K562 (cell line): ENCODE measurements around the gene SH3YL1. TPM values are rescaled to one million over a fixed set of nuclear protein-coding genes. Genes with fewer than 3 reads are reported as not detected.

Experiments
- ATAC-seq: fragments of 200-7000 bp; cut with Tn5 transposase; 3 replicates; pipeline ENCODE4 v1.9.1; 2020; ENCODE audit warnings: moderate library complexity
- BruUV-seq: library from RNA; stranded (reverse); fragments of 400-500 nt; replicated peaks from 2 replicates; lab custom pipeline; 2021; lab: Mats Ljungman, UMichigan
- CTCF ChIA-PET: fragments of 300-600 bp; formaldehyde crosslinking; extraction: SDS; loops from one replicate; lab custom pipeline; 2021; ENCODE audit warnings: low intra/inter-chr PET ratio; lab: Yijun Ruan, JAX
- POLR2A ChIA-PET: fragments of 300-600, 350-650 bp; sonication (Branson Sonifier 250); formaldehyde crosslinking; extraction: SDS; loops from one replicate; lab custom pipeline; 2021; ENCODE audit warnings: antibody characterized with exemption, inconsistent platforms; lab: Yijun Ruan, JAX
- DNase-seq, 4 experiments: peaks; one replicate each; pipeline versions ENCODE4 v3.0.0 to v3.0.0-alpha.2; 2011 to 2018; ENCODE audit warnings: low spot score in 3 of 4, mixed read lengths in 3 of 4; ENCODE audit errors: extremely low read depth in 1 of 4
- FAIRE-seq: peaks from 2 replicates; lab custom pipeline; 2011; peaks lifted over from hg19 to GRCh38; lab: Jason Lieb, UNC
- H2AFZ ChIP-seq: 2 replicates; pipeline ENCODE4 v1.6.0; 2011; ENCODE audit warnings: low read depth, low read length, control low read depth, inconsistent platforms
- H3K27ac ChIP-seq: fragments of 200-600 bp; 3 replicates; pipeline ENCODE4 v1.8.0; 2011; ENCODE audit warnings: low read depth, mild to moderate bottlenecking, control low read depth, inconsistent platforms, low read length, moderate library complexity, mixed read lengths; ENCODE audit errors: extremely low read depth
- H3K27me3 ChIP-seq, 2 experiments: fragments of 300-600 bp in 1 of 2; 2 replicates in 1 of 2; 3 replicates in 1 of 2; pipeline versions ENCODE4 v1.6.0 to v1.8.0; 2011; ENCODE audit warnings: inconsistent platforms in 2 of 2, low read length in 2 of 2, mild to moderate bottlenecking in 1 of 2, mixed read lengths in 1 of 2, moderate library complexity in 1 of 2; ENCODE audit not compliant: control insufficient read depth in 2 of 2, insufficient read depth in 2 of 2
- H3K36me3 ChIP-seq: fragments of 300-600 bp; 3 replicates; pipeline ENCODE4 v1.8.0; 2011; ENCODE audit warnings: mild to moderate bottlenecking, low read length, inconsistent platforms; ENCODE audit not compliant: control insufficient read depth, insufficient read depth
- H3K4me1 ChIP-seq, 2 experiments: fragments of 200-600 bp in 1 of 2; replicated peaks in 1 of 2; 2 replicates in 1 of 2; 3 replicates in 1 of 2; pipeline versions ENCODE4 v1.5.1 to v1.8.0; 2011; ENCODE audit warnings: inconsistent platforms in 2 of 2, low read length in 2 of 2, mild to moderate bottlenecking in 1 of 2, mixed read lengths in 1 of 2, moderate library complexity in 1 of 2; ENCODE audit not compliant: control insufficient read depth in 2 of 2, insufficient read depth in 2 of 2
- H3K4me2 ChIP-seq: 2 replicates; pipeline ENCODE4 v1.6.1; 2011; ENCODE audit warnings: low read length, control low read depth, inconsistent platforms, mixed read lengths; ENCODE audit not compliant: insufficient read depth
- H3K4me3 ChIP-seq: fragments of 200-600 bp; sonication (generic), shearing (Covaris generic); 2 replicates; pipeline ENCODE4 v1.5.1; 2016; ENCODE audit warnings: control low read depth, inconsistent platforms
- H3K79me2 ChIP-seq: fragments of 200-600 bp; 3 replicates; pipeline ENCODE4 v1.8.0; 2011; ENCODE audit warnings: low read length, inconsistent platforms; ENCODE audit not compliant: control insufficient read depth, insufficient read depth
- H3K9ac ChIP-seq, 2 experiments: 2 replicates each; pipeline versions ENCODE4 v1.6.0 to v1.6.1; 2011; ENCODE audit warnings: low read depth in 2 of 2, low read length in 2 of 2, control low read depth in 1 of 2, inconsistent platforms in 1 of 2, mild to moderate bottlenecking in 1 of 2, mixed read lengths in 1 of 2; ENCODE audit not compliant: insufficient read depth in 1 of 2
- H3K9me1 ChIP-seq: one replicate; pipeline ENCODE4 v1.6.0; 2011; ENCODE audit warnings: inconsistent platforms, mild to moderate bottlenecking, low read length, moderate library complexity; ENCODE audit not compliant: control insufficient read depth, insufficient read depth
- H3K9me3 ChIP-seq: replicated peaks from 2 replicates; pipeline ENCODE4 v1.5.1; 2011; ENCODE audit warnings: low read depth, low read length, inconsistent platforms; ENCODE audit not compliant: control insufficient read depth, insufficient read depth
- H4K20me1 ChIP-seq: replicated peaks from 2 replicates; pipeline ENCODE4 v1.6.1; 2011; ENCODE audit warnings: low read length, inconsistent platforms, mixed read lengths; ENCODE audit not compliant: control insufficient read depth, insufficient read depth
- DEAF1 ChIP-seq: fragments of 450-650 bp; formaldehyde crosslinking; IDR thresholded peaks from 2 replicates; pipeline ENCODE4 v1.4.0; 2020; ENCODE audit warnings: mild to moderate bottlenecking, moderate library complexity
- HMG20B ChIP-seq: fragments of 250-450 bp; sonication (Bioruptor Pico); IDR thresholded peaks from 2 replicates; pipeline ENCODE4 v1.5.0; 2021; ENCODE audit warnings: mild to moderate bottlenecking
- ZNF224 ChIP-seq: sonication (generic); formaldehyde crosslinking; IDR thresholded peaks from 2 replicates; pipeline ENCODE4 v1.8.0; 2022; ENCODE audit warnings: mild to moderate bottlenecking, missing genetic modification reagents
- ZNF232 ChIP-seq: sonication (generic); formaldehyde crosslinking; IDR thresholded peaks from 2 replicates; pipeline ENCODE4 v1.8.0; 2022; ENCODE audit warnings: mild to moderate bottlenecking, missing genetic modification reagents
- ZNF41 ChIP-seq: fragments of 250-450 bp; sonication (Bioruptor Pico); conservative IDR thresholded peaks from 2 replicates; pipeline ENCODE4 v1.4.0; 2020; ENCODE audit warnings: mild to moderate bottlenecking
- ZNF561 ChIP-seq: fragments of 450-650 bp; formaldehyde crosslinking; conservative IDR thresholded peaks from 2 replicates; pipeline ENCODE4 v1.4.0; 2020; ENCODE audit warnings: mild to moderate bottlenecking, moderate library complexity
- WGBS: fragments of 100-300 bp; shearing (Covaris generic); methylation state at CpG from one replicate; pipeline ENCODE4 v1.1.6; 2016; ENCODE audit warnings: low coverage, mixed read lengths; ENCODE audit not compliant: insufficient coverage; ENCODE audit errors: missing lambda C conversion rate; 5-methylcytosine and 5-hydroxymethylcytosine counted together
- in situ Hi-C: fragments of 300-500 bp; cut with MboI; formaldehyde crosslinking; loops from 4 replicates; pipeline ENCODE4 v1.15.0; 2018; ENCODE audit warnings: inconsistent platforms, mixed read lengths
- intact Hi-C: fragments of 100-400 bp; cut with micrococcal nuclease; formaldehyde crosslinking; loops from 2 replicates; pipeline ENCODE4 v1.14.2; 2022
- polyA plus RNA-seq, 8 experiments: library from polyadenylated mRNA; depleted of rRNA in 4 of 8; stranded (reverse) in 5 of 8; unstranded in 3 of 8; fragments of >200 nt; fragmentation: Nextera tagmentation in 2 of 8; fragmentation: Illumina TruSeq in 1 of 8; extraction: Ambion mirVana in 2 of 8; extraction: Trizol in 1 of 8; gene quantifications; 2 replicates each; pipeline versions ENCODE4 v1.2.1 to v1.2.3, GENCODE V29; 2011 to 2014; ENCODE audit warnings: inconsistent platforms in 1 of 8, missing spikeins in 1 of 8
- total RNA-seq, 7 experiments: library from RNA; depleted of rRNA in 6 of 7; stranded (reverse); fragments of >200 nt in 6 of 7; fragmentation: Illumina TruSeq in 2 of 7; extraction: Trizol in 2 of 7; gene quantifications; 2 replicates each; pipeline versions ENCODE4 v1.2.1 to v1.2.3, GENCODE V29; 2011 to 2021; ENCODE audit warnings: low replicate concordance in 1 of 7
- TF ChIP-seq, protein P1 (sequence below): fragments of 450-650 bp; IDR thresholded peaks from 2 replicates; pipeline ENCODE4 v1.6.1; 2018; ENCODE audit not compliant: partially characterized antibody
- TF ChIP-seq, protein P2 (sequence below), 2 experiments: fragments of 450-650 bp; conservative IDR thresholded peaks; 2 replicates each; pipeline ENCODE4 v1.6.1; 2017; ENCODE audit warnings: mild to moderate bottlenecking in 2 of 2, moderate library complexity in 2 of 2

The SH3YL1 gene
- total and polyA plus RNA-seq, 9 of the 15 experiments (the other 6 are each of a cell fraction or from before 2014, with no cell fraction given): 3.9 to 7.8 (median 5.3) TPM

- H3K79me2 ChIP-seq: peaks cover 37% of the 10 kb centered on the region
- peaks cover 20% of the 10 kb centered on the region; the same call in 2 of the 3 replicates for H3K36me3 ChIP-seq
- TF ChIP-seq ZNF232 (CRISPR knock-in tag): no peak
- TF ChIP-seq DEAF1 (CRISPR knock-in tag): no peak
- TF ChIP-seq, protein P1, sequence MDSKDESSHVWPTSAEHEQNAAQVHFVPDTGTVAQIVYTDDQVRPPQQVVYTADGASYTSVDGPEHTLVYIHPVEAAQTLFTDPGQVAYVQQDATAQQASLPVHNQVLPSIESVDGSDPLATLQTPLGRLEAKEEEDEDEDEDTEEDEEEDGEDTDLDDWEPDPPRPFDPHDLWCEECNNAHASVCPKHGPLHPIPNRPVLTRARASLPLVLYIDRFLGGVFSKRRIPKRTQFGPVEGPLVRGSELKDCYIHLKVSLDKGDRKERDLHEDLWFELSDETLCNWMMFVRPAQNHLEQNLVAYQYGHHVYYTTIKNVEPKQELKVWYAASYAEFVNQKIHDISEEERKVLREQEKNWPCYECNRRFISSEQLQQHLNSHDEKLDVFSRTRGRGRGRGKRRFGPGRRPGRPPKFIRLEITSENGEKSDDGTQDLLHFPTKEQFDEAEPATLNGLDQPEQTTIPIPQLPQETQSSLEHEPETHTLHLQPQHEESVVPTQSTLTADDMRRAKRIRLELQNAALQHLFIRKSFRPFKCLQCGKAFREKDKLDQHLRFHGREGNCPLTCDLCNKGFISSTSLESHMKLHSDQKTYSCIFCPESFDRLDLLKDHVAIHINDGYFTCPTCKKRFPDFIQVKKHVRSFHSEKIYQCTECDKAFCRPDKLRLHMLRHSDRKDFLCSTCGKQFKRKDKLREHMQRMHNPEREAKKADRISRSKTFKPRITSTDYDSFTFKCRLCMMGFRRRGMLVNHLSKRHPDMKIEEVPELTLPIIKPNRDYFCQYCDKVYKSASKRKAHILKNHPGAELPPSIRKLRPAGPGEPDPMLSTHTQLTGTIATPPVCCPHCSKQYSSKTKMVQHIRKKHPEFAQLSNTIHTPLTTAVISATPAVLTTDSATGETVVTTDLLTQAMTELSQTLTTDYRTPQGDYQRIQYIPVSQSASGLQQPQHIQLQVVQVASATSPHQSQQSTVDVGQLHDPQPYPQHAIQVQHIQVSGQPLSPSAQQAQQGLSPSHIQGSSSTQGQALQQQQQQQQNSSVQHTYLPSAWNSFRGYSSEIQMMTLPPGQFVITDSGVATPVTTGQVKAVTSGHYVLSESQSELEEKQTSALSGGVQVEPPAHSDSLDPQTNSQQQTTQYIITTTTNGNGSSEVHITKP: no peak
- TF ChIP-seq, protein P2, sequence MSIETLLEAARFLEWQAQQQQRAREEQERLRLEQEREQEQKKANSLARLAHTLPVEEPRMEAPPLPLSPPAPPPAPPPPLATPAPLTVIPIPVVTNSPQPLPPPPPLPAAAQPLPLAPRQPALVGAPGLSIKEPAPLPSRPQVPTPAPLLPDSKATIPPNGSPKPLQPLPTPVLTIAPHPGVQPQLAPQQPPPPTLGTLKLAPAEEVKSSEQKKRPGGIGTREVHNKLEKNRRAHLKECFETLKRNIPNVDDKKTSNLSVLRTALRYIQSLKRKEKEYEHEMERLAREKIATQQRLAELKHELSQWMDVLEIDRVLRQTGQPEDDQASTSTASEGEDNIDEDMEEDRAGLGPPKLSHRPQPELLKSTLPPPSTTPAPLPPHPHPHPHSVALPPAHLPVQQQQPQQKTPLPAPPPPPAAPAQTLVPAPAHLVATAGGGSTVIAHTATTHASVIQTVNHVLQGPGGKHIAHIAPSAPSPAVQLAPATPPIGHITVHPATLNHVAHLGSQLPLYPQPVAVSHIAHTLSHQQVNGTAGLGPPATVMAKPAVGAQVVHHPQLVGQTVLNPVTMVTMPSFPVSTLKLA (conservative IDR thresholded peaks at IDR 0.05): no peak
- no peak for TF ChIP-seq ZNF41 (CRISPR knock-in tag)
- no peak for TF ChIP-seq HMG20B (CRISPR knock-in tag)
- TF ChIP-seq ZNF561 (CRISPR knock-in tag): no peak
- TF ChIP-seq ZNF224 (CRISPR knock-in tag): no peak
- no peak for ATAC-seq
- no peak for FAIRE-seq
- in situ Hi-C loops: no loop called here
- peaks cover 6% of the 10 kb centered on the region for H3K9me1 ChIP-seq
- no TSS peak for BruUV-seq
- H3K4me2 ChIP-seq: no peak overlapping the region
- H3K9ac ChIP-seq: no peak overlapping the region
- DNase-seq: no peak
- H3K27ac ChIP-seq: no peak overlapping the region
- H3K4me1 ChIP-seq: peaks cover 13 to 20% of the 10 kb centered on the region in 2 experiments; a peak in 4 of 5 replicates
- no peak overlapping the region for H2AFZ ChIP-seq
- intact Hi-C loops: no loop called here
- POLR2A ChIA-PET: interaction anchor here (0.6 kb wide), 1 partner anchor 415 kb away, joined by 3 read pairs; no protein-coding TSS in a partner anchor
- CTCF ChIA-PET: no interaction called here
- no peak overlapping the region for H3K4me3 ChIP-seq
- peaks cover 5% of the 10 kb centered on the region for H3K9me3 ChIP-seq
- 93% methylated on average over 30 of the region's 42 CpGs for WGBS
- H3K27me3 ChIP-seq: no peaks in the 10 kb centered on the region; a peak in 1 of 5 replicates
- H4K20me1 ChIP-seq: peaks cover 12% of the 10 kb centered on the region
These were observed 652 bp downstream of the SH3YL1 start for GRCh38 chr2:263022-263738.
